ENCODE data around the gene TRIO. TPM values are rescaled to one million over a fixed set of nuclear protein-coding genes. Genes with fewer than 3 reads are reported as not detected.
A peak's percentile ranks its signal among the peaks of the same experiment; 100 is the strongest.

Gene TRIO
- total RNA-seq, 1 donor from 2014 or later = 192 TPM

DNA sequence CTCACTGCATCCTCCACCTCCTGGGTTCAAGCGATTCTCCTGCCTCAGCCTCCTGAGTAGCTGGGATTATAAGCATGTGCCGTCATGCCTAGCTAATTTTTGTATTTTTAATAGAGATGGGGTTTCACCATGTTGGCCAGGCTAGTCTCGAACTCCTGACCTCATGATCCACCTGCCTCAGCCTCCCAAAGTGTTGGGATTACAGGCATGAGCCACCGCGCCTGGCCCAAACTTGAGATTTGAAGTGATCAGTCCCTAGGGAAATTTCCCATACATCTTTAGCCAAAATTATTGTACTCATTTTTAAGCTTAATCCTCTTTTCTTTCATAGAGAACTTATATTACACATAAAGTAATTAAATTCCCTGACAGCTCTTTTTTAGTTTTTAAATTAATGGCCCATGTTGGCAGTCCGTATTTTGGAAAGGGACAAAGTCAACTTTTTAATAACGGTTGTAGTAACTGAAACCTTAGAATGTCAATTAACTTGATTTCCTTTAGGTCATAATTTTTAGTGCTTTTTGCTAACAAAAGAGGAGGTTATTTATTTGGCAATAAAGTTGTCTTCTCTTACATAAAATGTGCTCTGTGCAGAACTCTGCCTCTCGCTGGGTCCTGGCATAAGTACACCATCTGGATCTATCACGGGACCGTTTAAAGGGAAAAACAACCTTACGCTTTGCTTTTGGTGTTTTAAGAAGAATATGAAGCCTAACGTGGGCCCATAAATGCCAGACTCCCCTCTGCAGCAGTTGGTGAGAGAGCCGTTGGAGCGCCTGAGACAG lies 296.1 kb downstream of the TRIO start:
- ATAC-seq = peak; percentile 31
- intact Hi-C loops (cut with DNase I) = no loop called here

DNA sequence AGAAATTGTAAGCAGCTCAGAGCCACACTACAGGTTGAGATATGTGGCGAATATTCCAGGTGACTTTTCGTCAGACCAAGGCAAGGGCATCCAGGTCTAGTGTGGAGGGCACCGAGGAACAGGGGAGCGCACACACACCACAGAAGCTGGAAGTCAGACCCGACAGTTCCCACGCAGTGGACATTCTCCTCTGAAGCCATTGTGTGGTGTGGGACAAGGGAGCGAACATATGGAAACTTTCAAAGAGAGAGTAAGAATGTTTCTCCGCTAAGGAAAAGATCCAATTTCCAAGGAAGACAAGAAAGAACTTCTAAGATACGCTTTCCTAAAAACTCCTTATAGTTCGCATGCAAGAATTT lies 297.1 kb downstream of the TRIO start:
- DNase-seq (ENCODE audit: low spot score) (no peak), ATAC-seq (peak; percentile 38)
- intact Hi-C loops (cut with DNase I) = no loop called here

More for the DNA sequence above, 296.1 kb downstream of the TRIO start:
- no peak for DNase-seq (ENCODE audit: low spot score)

DNA sequence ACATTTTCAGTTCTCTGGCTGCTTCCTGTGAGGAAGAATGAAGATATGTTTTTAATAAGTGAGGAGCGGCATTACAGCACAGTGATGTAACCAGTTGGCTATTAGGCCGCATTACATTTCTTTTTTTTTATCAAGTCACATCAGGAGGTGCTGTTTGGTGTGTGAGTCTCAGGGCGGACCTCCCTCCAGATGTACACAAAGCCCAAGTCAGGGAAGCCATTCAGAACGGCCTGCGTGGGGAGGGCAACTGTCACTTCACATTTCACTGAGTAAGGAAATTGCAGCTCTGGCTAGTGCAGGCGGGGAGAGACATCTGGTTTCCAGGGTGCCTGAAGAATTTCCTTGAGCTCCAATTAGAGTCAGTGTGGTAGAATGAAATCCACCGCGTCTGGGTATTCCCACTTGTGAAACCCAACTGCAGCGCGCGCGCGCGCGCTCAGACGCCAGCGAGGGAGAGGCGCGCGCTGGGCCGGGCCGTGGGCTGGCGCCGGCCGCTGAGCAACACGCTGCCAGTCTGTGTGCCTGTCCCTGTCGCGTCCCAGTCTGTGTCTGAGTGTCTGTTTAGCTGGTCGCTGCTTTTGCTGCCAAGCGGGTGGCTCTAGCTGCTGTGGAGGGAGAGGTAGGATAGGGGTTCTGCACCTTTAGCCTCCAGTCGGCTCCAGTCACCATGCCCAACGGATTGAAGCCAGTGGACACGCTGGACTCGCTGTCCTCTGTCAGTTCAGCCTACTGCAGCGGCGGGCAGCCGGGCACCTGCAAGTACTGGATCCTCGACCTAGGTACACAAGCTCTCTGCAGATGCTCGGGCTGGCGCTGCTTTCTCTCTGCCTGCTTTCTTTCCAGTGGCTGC lies 297.7 kb downstream of the TRIO start:
- ATAC-seq (peak; percentile 90), DNase-seq (ENCODE audit: low spot score) (peak; percentile 82)
- intact Hi-C loops (cut with DNase I) = no loop called here

- intact Hi-C loops (cut with DNase I) = no loop called here
- no peak for DNase-seq (ENCODE audit: low spot score)
These were observed 298.5 kb downstream of the TRIO start for GRCh38 chr5:14441641-14442040.

DNA sequence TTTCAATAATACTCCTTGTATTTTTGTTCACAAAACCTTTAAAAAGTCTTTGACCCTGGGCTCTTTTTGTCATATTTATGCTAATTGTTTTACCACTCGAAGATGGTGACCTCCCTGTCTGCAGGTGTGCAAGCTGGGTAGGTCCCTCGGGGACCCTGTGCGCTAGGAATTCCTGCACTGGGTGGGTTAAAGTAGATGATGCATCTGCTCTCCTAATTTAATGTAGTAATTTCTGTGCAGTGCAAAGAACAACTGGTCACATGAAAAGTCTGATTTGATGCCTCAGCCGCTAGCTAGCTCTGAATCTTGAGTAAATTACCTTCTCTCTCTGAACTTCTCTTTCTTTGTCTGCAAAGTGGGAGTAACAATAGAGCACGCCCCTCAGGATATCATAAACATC lies 299.4 kb downstream of the TRIO start:
- DNase-seq (ENCODE audit: low spot score) (no peak), ATAC-seq (no peak)
- intact Hi-C loops (cut with DNase I) = no loop called here

More at GRCh38 chr5:14441641-14442040, 298.5 kb downstream of the TRIO start:
- no peak for ATAC-seq

- no peak for ATAC-seq
- intact Hi-C loops (cut with DNase I) = no loop called here
- DNase-seq (ENCODE audit: low spot score) = no peak
These were observed 300.5 kb downstream of the TRIO start for GRCh38 chr5:14443671-14444093.

DNA sequence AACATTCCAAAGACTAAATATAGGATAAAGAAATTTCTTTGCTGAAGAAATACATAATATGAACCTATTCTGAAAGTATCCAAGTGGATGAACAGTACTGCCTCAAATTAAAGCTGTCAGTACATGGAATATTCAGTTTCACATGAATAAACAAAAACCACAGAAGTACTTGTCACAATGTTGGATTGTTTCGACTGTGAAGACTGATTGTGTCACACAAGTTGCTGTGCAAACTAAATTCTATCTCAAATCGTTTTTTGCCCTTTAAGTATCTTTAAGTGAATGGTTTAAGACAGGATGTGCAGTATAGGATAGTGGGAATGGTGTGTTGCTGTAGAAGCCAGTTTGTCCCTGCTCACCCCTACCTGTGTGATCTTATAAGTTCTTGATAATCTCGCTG lies 301.0 kb downstream of the TRIO start:
- ATAC-seq (no peak), DNase-seq (ENCODE audit: low spot score) (no peak)
- intact Hi-C loops (cut with DNase I) = no loop called here

DNA sequence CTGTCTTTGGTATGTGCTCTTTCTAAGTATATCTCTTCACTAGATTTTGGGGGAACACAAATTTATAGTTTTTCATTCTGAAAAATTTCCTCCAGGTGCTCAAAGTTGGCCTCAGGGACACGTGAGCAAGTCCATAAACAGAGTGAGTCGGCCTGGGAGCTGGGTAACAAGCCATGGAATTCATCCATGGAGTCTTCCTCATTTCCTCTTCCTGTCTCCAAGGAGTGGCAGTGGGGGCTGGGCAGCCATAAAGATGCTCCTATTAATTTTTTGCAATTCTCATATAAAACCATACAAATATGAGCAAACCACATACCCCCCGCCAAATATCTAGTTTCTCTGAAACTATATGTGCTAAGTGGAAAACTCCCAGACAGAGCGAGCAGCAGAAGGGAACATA lies 301.9 kb downstream of the TRIO start:
- intact Hi-C loops (cut with DNase I) = no loop called here
- no peak for DNase-seq (ENCODE audit: low spot score)
- ATAC-seq = no peak

GRCh38 chr5:14445576-14446290 lies 302.6 kb downstream of the TRIO start:
- no peak for DNase-seq (ENCODE audit: low spot score)
- peak; percentile 2 for ATAC-seq
- intact Hi-C loops (cut with DNase I) = no loop called here

- intact Hi-C loops (cut with DNase I) = no loop called here
- DNase-seq (ENCODE audit: low spot score) = no peak
- ATAC-seq = peak; percentile 29
These were observed 305.1 kb downstream of the TRIO start for GRCh38 chr5:14447958-14448911.

DNA sequence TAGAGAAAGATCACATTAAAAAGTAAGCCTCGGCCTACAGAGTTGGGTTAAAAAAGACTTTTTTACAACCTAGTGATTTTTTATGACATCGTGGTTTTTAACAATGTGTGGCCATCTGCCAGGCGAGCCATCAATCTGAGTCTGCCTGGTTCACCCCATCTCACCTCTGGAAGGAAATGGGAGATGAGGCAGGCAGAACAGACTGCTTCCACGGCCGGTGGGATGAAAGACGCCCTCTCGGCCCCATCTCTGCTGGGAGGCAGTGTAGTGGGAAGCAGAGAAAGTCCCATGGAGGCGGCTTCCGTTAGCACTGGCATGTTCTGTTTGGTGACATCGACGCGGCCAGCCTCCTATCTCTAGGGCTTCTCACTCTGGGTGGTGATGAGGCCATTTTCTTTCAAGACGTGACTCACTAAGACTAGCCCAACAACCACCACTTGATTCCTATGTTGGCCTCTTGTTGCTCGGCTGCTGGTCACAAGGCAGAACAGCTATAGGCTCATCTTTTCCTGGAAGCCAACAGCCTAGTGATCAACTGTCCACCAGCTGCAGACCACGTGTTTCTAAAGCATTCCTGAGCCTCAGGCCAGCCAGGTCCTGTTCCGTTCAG lies 306.0 kb downstream of the TRIO start:
- ATAC-seq (peak; percentile 52), DNase-seq (ENCODE audit: low spot score) (no peak)
- intact Hi-C loops (cut with DNase I) = no loop called here

DNA sequence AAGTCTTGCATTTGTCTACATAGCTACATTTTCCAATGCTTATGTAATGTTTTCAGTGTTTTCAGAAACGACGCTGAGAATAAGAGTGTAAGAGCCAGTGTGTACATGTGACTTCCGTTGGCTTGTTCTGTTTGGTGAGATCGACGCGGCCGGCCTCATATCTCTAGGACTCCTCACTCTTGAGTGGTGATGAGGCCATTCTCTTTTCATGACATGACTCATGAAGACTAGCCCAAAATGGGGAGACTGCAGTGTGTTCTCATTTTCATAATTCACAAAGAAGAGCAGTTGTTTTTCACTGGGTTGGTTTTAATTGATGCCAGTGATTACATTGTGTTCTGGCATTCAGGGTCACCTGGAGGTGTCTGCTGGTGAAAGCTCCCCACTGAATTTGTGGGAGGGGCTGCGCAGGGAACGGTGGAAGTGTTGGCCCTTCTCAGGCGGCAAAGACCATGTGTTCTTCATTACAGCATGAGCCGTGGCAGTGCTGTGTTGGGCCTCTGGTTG lies 306.9 kb downstream of the TRIO start:
- DNase-seq (ENCODE audit: low spot score) (no peak), ATAC-seq (peak; percentile 87)
- intact Hi-C loops (cut with DNase I) = no loop called here

DNA sequence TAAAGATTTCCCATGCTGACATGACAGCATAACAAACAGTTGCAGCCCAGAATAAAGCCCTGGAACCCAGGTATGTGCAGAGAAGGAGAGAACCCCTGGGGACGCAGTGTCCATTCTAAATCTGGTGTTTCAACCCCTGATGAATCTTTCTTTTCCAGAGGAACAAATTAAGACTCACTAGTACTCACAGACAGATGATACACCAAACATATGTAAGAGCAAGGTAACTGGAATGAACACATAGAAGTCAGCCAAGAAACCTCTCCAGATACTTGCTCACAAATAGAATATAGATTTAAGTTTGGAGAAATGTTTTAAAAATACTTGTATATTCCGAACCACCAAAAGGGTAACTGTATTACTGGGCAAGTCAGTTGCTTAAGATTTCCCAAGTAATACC lies 307.6 kb downstream of the TRIO start:
- no peak for ATAC-seq

DNA sequence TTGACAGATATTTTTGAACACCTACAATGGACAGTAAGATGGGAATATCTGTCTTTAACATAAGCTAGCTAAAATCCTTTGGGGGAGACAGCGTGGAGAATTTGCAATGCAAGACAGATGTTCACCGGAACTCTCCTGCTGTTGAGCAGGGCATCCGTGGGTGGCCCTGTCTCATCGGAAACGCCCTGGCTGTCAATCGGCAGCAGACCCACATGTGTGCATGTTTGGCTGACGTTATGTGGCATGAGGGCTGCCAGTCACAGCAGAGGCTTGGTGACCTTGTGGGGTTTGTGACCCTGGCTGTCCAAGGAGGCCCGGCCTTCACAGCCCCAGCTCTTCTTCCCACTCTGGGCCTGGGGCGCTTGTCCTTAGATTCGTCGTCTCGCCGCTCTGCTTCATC lies 308.7 kb downstream of the TRIO start:
- ATAC-seq (no peak), DNase-seq (ENCODE audit: low spot score) (no peak)
- intact Hi-C loops (cut with DNase I) = no loop called here

More for the DNA sequence above, 307.6 kb downstream of the TRIO start:
- DNase-seq (ENCODE audit: low spot score) = no peak
- intact Hi-C loops (cut with DNase I) = no loop called here

DNA sequence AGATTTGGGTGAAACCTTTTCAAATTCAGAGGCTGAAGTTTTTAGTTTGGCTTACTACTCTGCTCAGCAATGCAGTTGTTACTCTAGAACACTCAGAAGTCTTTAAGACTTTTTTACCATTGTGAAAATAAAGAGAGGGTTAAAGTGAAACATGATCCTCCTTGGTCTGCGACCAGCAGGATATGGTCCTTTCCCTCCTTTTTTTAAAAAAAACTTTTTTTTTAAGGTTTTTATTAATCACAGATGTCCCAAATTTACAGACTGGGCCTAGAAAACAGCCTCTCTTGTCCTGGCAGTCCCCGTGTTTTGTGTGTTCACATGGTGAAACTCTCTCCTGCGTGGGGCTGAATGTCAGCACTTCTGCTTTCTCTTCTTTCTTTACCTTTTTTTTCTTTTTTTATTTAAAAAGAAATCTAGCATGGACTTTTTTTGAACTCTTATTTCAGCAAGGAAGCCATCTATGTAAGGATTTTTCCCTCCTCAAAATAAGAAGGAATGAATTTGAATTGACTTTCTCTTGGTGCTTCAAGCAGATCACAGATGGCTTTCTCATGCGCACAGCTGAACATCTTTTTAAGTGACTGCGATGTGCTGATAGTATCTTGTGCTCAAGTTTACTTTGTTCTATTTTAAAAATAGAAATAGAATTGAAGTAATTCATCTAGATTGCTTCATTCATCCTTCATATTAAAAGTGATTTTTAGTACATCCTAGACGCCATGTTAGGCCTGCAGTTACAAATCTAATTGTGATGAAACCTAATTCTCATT lies 309.7 kb downstream of the TRIO start:
- DNase-seq (ENCODE audit: low spot score) (no peak), ATAC-seq (peak; percentile 5)
- intact Hi-C loops (cut with DNase I) = no loop called here

DNA sequence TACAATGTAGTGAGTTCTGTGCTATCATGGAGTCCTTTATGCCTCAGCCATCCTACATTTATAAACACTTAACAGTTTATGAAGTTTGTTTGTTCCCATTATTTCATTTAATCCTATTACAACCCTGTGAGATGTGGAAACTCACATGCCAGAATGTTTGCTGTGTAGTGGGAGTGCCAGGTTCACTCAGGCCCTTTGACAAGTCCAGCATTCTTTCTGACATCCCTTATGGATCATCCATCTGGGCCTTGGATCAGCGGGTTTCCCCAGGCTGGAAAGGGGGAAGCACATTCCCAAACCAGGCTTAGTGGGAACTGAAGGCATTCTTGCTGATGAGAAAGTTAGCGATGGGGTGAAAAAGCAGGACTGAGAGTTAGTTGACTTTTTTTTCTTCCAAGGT lies 310.3 kb downstream of the TRIO start:
- ATAC-seq = no peak

GRCh38 chr5:14455814-14456321 lies 312.7 kb downstream of the TRIO start:
- no peak for DNase-seq (ENCODE audit: low spot score)
- peak; percentile 9 for ATAC-seq
- intact Hi-C loops (cut with DNase I) = no loop called here

More for the DNA sequence above, 310.3 kb downstream of the TRIO start:
- intact Hi-C loops (cut with DNase I) = no loop called here
- DNase-seq (ENCODE audit: low spot score) = no peak
